Duodenal mucosa (tissue), 2 donors: ENCODE measurements around the gene TMEM30A.

Source experiments
- H3K27ac ChIP-seq: one replicate; pipeline ENCODE4 v1.7.0; 2013; ENCODE audit warnings: low read depth, low read length
- H3K27me3 ChIP-seq, 2 donors: one replicate each; pipeline ENCODE4 v1.7.0; 2013; ENCODE audit warnings: low read length in 2 of 2, control low read depth in 1 of 2; ENCODE audit not compliant: insufficient read depth in 2 of 2, control insufficient read depth in 1 of 2
- H3K36me3 ChIP-seq, 2 donors: one replicate each; pipeline ENCODE4 v1.7.0; 2013; ENCODE audit warnings: low read length in 2 of 2, control low read depth in 1 of 2; ENCODE audit not compliant: insufficient read depth in 2 of 2, control insufficient read depth in 1 of 2
- H3K4me1 ChIP-seq, 2 donors: one replicate each; pipeline ENCODE4 v1.7.0; 2013; ENCODE audit warnings: low read length in 2 of 2, control low read depth in 1 of 2; ENCODE audit not compliant: insufficient read depth in 2 of 2, control insufficient read depth in 1 of 2
- H3K4me3 ChIP-seq, 2 donors: one replicate each; pipeline ENCODE4 v1.7.0; 2013; ENCODE audit warnings: low read length in 2 of 2, low read depth in 1 of 2
- H3K9ac ChIP-seq, 2 donors: one replicate each; pipeline ENCODE4 v1.7.0; 2013; ENCODE audit warnings: low read length in 2 of 2, low read depth in 1 of 2
- H3K9me3 ChIP-seq, 2 donors: one replicate each; pipeline ENCODE4 v1.7.0; 2013; ENCODE audit warnings: low read length in 2 of 2, control low read depth in 1 of 2; ENCODE audit not compliant: control insufficient read depth in 1 of 2

The TMEM30A gene

GRCh38 chr6:75210885-75211739, 73.5 kb downstream of the TMEM30A start:
- no peaks in the 10 kb centered on the region for H3K36me3 ChIP-seq
- H3K27ac ChIP-seq = no peak overlapping the region
- H3K9ac ChIP-seq = no peak overlapping the region
- H3K4me3 ChIP-seq = no peak overlapping the region
- H3K27me3 ChIP-seq = peaks cover 25 to 28% of the 10 kb centered on the region in 2 donors
- H3K9me3 ChIP-seq = no peaks in the 10 kb centered on the region
- H3K4me1 ChIP-seq = peaks cover 8 to 22% of the 10 kb centered on the region in 2 donors

GRCh38 chr6:75209184-75209723, 75.3 kb downstream of the TMEM30A start:
- Histone ChIP-seq H3K4me1 (peaks cover 8 to 37% of the 10 kb centered on the region in 2 donors), H3K4me3 (no peak overlapping the region), H3K27me3 (peaks cover 43 to 46% of the 10 kb centered on the region in 2 donors), H3K36me3 (no peaks in the 10 kb centered on the region), H3K9me3 (no peaks in the 10 kb centered on the region), H3K9ac (no peak overlapping the region), H3K27ac (no peak overlapping the region)

- Histone ChIP-seq H3K27ac (no peak overlapping the region), H3K9ac (peak overlapping the region in 1 of 2 donors; percentile 2), H3K4me3 (peak overlapping the region; percentile 38 to 45), H3K9me3 (no peaks in the 10 kb centered on the region), H3K4me1 (peaks cover 8 to 37% of the 10 kb centered on the region in 2 donors), H3K36me3 (no peaks in the 10 kb centered on the region), H3K27me3 (peaks cover 50 to 53% of the 10 kb centered on the region in 2 donors)
Observed at GRCh38 chr6:75208298-75209183, 76.1 kb downstream of the TMEM30A start.

GRCh38 chr6:75206576-75207342, 77.8 kb downstream of the TMEM30A start:
- Histone ChIP-seq H3K9me3 (no peaks in the 10 kb centered on the region), H3K4me3 (peak overlapping the region; percentile 64 to 66), H3K27me3 (peaks cover 60 to 64% of the 10 kb centered on the region in 2 donors), H3K9ac (peak overlapping the region in 1 of 2 donors; percentile 32), H3K4me1 (peaks cover 8 to 46% of the 10 kb centered on the region in 2 donors), H3K27ac (peak overlapping the region; percentile 22), H3K36me3 (no peaks in the 10 kb centered on the region)

GRCh38 chr6:75205776-75206575, 78.6 kb downstream of the TMEM30A start, which contains the start of gene COL12A1:
TSS of gene COL12A1 (minus strand) at chr6:75206053. CDS start at chr6:75202792, 3,261 bp downstream.
- H3K27me3 ChIP-seq = peaks cover 64 to 72% of the 10 kb centered on the region in 2 donors
- H3K4me3 ChIP-seq = peak within 1 kb of the TSS; percentile 64 to 66
- peak within 1 kb of the TSS; percentile 49 for H3K27ac ChIP-seq
- H3K9ac ChIP-seq = peak within 1 kb of the TSS; percentile 2 to 57
- H3K36me3 ChIP-seq = no peaks in the 10 kb centered on the region
- H3K4me1 ChIP-seq = peaks cover 8 to 46% of the 10 kb centered on the region in 2 donors
- no peaks in the 10 kb centered on the region for H3K9me3 ChIP-seq

- Histone ChIP-seq H3K9ac (peak overlapping the region; percentile 2 to 57), H3K4me3 (peak overlapping the region; percentile 64 to 66), H3K36me3 (no peaks in the 10 kb centered on the region), H3K9me3 (no peaks in the 10 kb centered on the region), H3K27ac (peak overlapping the region; percentile 49), H3K27me3 (peaks cover 64 to 72% of the 10 kb centered on the region in 2 donors), H3K4me1 (peaks cover 8 to 46% of the 10 kb centered on the region in 2 donors)
Observed at GRCh38 chr6:75204959-75205775, 79.4 kb downstream of the TMEM30A start.

GRCh38 chr6:75204217-75204958, 80.2 kb downstream of the TMEM30A start:
- no peaks in the 10 kb centered on the region for H3K9me3 ChIP-seq
- peaks cover 8 to 46% of the 10 kb centered on the region in 2 donors for H3K4me1 ChIP-seq
- H3K36me3 ChIP-seq = no peaks in the 10 kb centered on the region
- peak overlapping the region; percentile 2 to 57 for H3K9ac ChIP-seq
- H3K27ac ChIP-seq = peak overlapping the region; percentile 25
- peaks cover 64 to 72% of the 10 kb centered on the region in 2 donors for H3K27me3 ChIP-seq
- H3K4me3 ChIP-seq = peak overlapping the region; percentile 64 to 66

GRCh38 chr6:75203721-75204120, 80.9 kb downstream of the TMEM30A start:
- no peaks in the 10 kb centered on the region for H3K36me3 ChIP-seq
- H3K27ac ChIP-seq = no peak overlapping the region
- H3K9ac ChIP-seq = no peak overlapping the region
- peaks cover 62 to 71% of the 10 kb centered on the region in 2 donors for H3K27me3 ChIP-seq
- peaks cover 6 to 40% of the 10 kb centered on the region in 2 donors for H3K4me1 ChIP-seq
- no peaks in the 10 kb centered on the region for H3K9me3 ChIP-seq
- H3K4me3 ChIP-seq = no peak overlapping the region
